GM23338 (cell line): Measurements from ENCODE around the gene INPP4B. TPM values are rescaled to one million over a fixed set of nuclear protein-coding genes. Genes with fewer than 3 reads are reported as not detected.

ENCODE experiments used
- ATAC-seq: fragments of 200-7000 bp; cut with Tn5 transposase; 3 replicates; pipeline ENCODE4 v1.9.1; 2020
- DNase-seq: peaks from one replicate; pipeline ENCODE4 v3.0.0-alpha.2; 2015; ENCODE audit warnings: low spot score
- H2AFZ ChIP-seq: fragments of 200-600 bp; sonication (generic); 2 replicates; pipeline ENCODE4 v1.8.0; 2016; ENCODE audit warnings: antibody characterized with exemption, mild to moderate bottlenecking, moderate library complexity
- H3F3A ChIP-seq: fragments of 200-600 bp; sonication (generic); replicated peaks from 2 replicates; pipeline ENCODE4 v1.8.0; 2017; ENCODE audit warnings: antibody characterized with exemption, mixed run types, low read depth
- H3K27ac ChIP-seq: fragments of 200-600 bp; sonication (generic); 2 replicates; pipeline ENCODE4 v1.6.1; 2016; ENCODE audit warnings: low read depth
- H3K27me3 ChIP-seq: fragments of 200-600 bp; sonication (generic); 2 replicates; pipeline ENCODE4 v1.8.0; 2016; ENCODE audit warnings: mild to moderate bottlenecking, mixed run types, moderate library complexity; ENCODE audit not compliant: insufficient read depth
- H3K36me3 ChIP-seq: fragments of 200-600 bp; sonication (generic); 2 replicates; pipeline ENCODE4 v1.8.0; 2016; ENCODE audit warnings: mild to moderate bottlenecking; ENCODE audit not compliant: insufficient read depth
- H3K4me1 ChIP-seq: fragments of 200-600 bp; sonication (generic); 2 replicates; pipeline ENCODE4 v1.8.0; 2016; ENCODE audit warnings: mild to moderate bottlenecking, moderate library complexity; ENCODE audit not compliant: insufficient read depth
- H3K4me2 ChIP-seq: fragments of 200-600 bp; sonication (generic); 2 replicates; pipeline ENCODE4 v1.7.1; 2017; ENCODE audit warnings: mixed run types
- H3K4me3 ChIP-seq: fragments of 200-600 bp; sonication (generic); 2 replicates; pipeline ENCODE4 v1.6.1; 2016; ENCODE audit warnings: mixed run types
- H3K79me2 ChIP-seq: fragments of 200-600 bp; sonication (generic); replicated peaks from 2 replicates; pipeline ENCODE4 v1.8.0; 2017; ENCODE audit warnings: mild to moderate bottlenecking; ENCODE audit not compliant: insufficient read depth
- H3K9me2 ChIP-seq: fragments of 200-600 bp; sonication (generic); 2 replicates; pipeline ENCODE4 v1.8.0; 2017; ENCODE audit not compliant: insufficient read depth
- H4K20me1 ChIP-seq: fragments of 200-600 bp; sonication (generic); replicated peaks from 2 replicates; pipeline ENCODE4 v1.8.0; 2017; ENCODE audit warnings: mild to moderate bottlenecking; ENCODE audit not compliant: insufficient read depth
- H3K27ac Mint-ChIP-seq: 2 replicates; pipeline ENCODE4 v1.8.0; 2020; ENCODE audit warnings: inconsistent platforms, mild to moderate bottlenecking, moderate library complexity, mixed read lengths
- H3K27me3 Mint-ChIP-seq: 3 replicates; pipeline ENCODE4 v1.8.0; 2022; ENCODE audit warnings: low read depth, mild to moderate bottlenecking, moderate library complexity, mixed read lengths, inconsistent platforms; ENCODE audit not compliant: insufficient read depth, poor library complexity
- H3K36me3 Mint-ChIP-seq: 3 replicates; pipeline ENCODE4 v1.8.0; 2021; ENCODE audit warnings: low read depth, mild to moderate bottlenecking, inconsistent platforms, moderate library complexity, mixed read lengths
- H3K4me1 Mint-ChIP-seq: 3 replicates; pipeline ENCODE4 v1.8.0; 2020; ENCODE audit warnings: mild to moderate bottlenecking, inconsistent platforms, mixed read lengths
- H3K4me3 Mint-ChIP-seq: 3 replicates; pipeline ENCODE4 v1.8.0; 2021; ENCODE audit warnings: moderate library complexity, mild to moderate bottlenecking, inconsistent platforms, mixed read lengths
- H3K9me3 Mint-ChIP-seq: 3 replicates; pipeline ENCODE4 v1.8.0; 2020; ENCODE audit warnings: moderate library complexity, mild to moderate bottlenecking, inconsistent platforms, mixed read lengths
- CREB1 ChIP-seq: fragments of 250-450 bp; sonication (Bioruptor Pico); IDR thresholded peaks from 2 replicates; pipeline ENCODE4 v1.5.0; 2020; ENCODE audit warnings: low read depth, mild to moderate bottlenecking, moderate library complexity
- CTCF ChIP-seq, 2 experiments: fragments of 200-600 bp in 1 of 2; sonication (generic) in 1 of 2; conservative IDR thresholded peaks; 2 replicates each; pipeline versions ENCODE4 v1.5.1 to v1.6.1; 2016 to 2017; ENCODE audit warnings: antibody characterized with exemption in 2 of 2, low read depth in 2 of 2, mild to moderate bottlenecking in 2 of 2, moderate library complexity in 1 of 2
- EZH2phosphoT487 ChIP-seq: fragments of 200-600 bp; sonication (generic); IDR thresholded peaks from one replicate; pipeline ENCODE4 v1.8.1; 2018; ENCODE audit warnings: antibody characterized with exemption; ENCODE audit not compliant: unreplicated experiment
- POLR2AphosphoS5 ChIP-seq: IDR thresholded peaks from 2 replicates; pipeline ENCODE4 v1.6.1; 2016; ENCODE audit warnings: antibody characterized with exemption, low read depth
- ZNF462 ChIP-seq: fragments of 250-450 bp; sonication (Bioruptor Pico); IDR thresholded peaks from 2 replicates; pipeline ENCODE4 v1.5.0; 2020; ENCODE audit warnings: mild to moderate bottlenecking, moderate library complexity
- polyA plus RNA-seq: library from polyadenylated mRNA; unstranded; fragments of >200 nt; fragmentation: Nextera tagmentation; extraction: Ambion mirVana; gene quantifications from 2 replicates; pipeline ENCODE4 v1.2.1, GENCODE V29; 2016
- total RNA-seq: library from RNA; depleted of rRNA; stranded (reverse); fragments of >200 nt; shearing (Covaris generic); gene quantifications from 2 replicates; pipeline ENCODE4 v1.2.3, GENCODE V29; 2014

INPP4B gene
- total and polyA plus RNA-seq, 2 experiments from 2014 or later, result 0.11 to 0.14 TPM

- Histone ChIP-seq H3K4me2 (no peak overlapping the region), H3K27ac (no peak overlapping the region), H3K4me3 (no peak overlapping the region), H3F3A (no peaks in the 10 kb centered on the region), H3K4me1 (no peaks in the 10 kb centered on the region), H3K79me2 (no peaks in the 10 kb centered on the region), H4K20me1 (no peaks in the 10 kb centered on the region), H3K27me3 (no peaks in the 10 kb centered on the region), H3K36me3 (no peaks in the 10 kb centered on the region), H2AFZ (no peak overlapping the region), H3K9me2 (no peaks in the 10 kb centered on the region; the same call in 1 of the 2 replicates)
- no peaks in the 10 kb centered on the region for H3K4me1 Mint-ChIP-seq
- TF ChIP-seq POLR2AphosphoS5 (no peak), CTCF (conservative IDR thresholded peaks at IDR 0.05; ENCODE audit: low read depth in 2 of 2) (no peak), CREB1 (CRISPR knock-in tag) (no peak), ZNF462 (CRISPR knock-in tag) (no peak), EZH2phosphoT487 (no peak)
- ATAC-seq, result no peak
- H3K4me3 Mint-ChIP-seq, result no peak overlapping the region
- H3K36me3 Mint-ChIP-seq, result no peaks in the 10 kb centered on the region
- H3K9me3 Mint-ChIP-seq, result no peaks in the 10 kb centered on the region
- H3K27ac Mint-ChIP-seq, result no peak overlapping the region
- DNase-seq, result no peak
- H3K27me3 Mint-ChIP-seq, result peaks cover 4% of the 10 kb centered on the region
Measured at GRCh38 chr4:142558851-142559250, 287.2 kb downstream of the INPP4B start.
